Fibroblast of the aortic adventitia (primary cell): Measurements from ENCODE around the gene MACO1. TPM values are rescaled to one million over a fixed set of nuclear protein-coding genes. Genes with fewer than 3 reads are reported as not detected.

Experiments used
- DNase-seq: peaks from one replicate; pipeline ENCODE4 v3.0.0-alpha.2; 2010; ENCODE audit warnings: low read depth
- H3K4me3 ChIP-seq: 2 replicates; pipeline ENCODE4 v1.5.1; 2011; ENCODE audit warnings: low read depth, mild to moderate bottlenecking, control low read depth, low read length, moderate library complexity
- CTCF ChIP-seq: IDR thresholded peaks from 2 replicates; pipeline ENCODE4 v1.5.1; 2011; ENCODE audit warnings: mild to moderate bottlenecking, low read length, control low read depth, inconsistent platforms; ENCODE audit not compliant: insufficient read depth
- total RNA-seq: library from RNA; depleted of rRNA; stranded (reverse); fragments of >200 nt; gene quantifications from 2 replicates; pipeline ENCODE4 v1.2.3, GENCODE V29; 2012; ENCODE audit warnings: low replicate concordance

Gene MACO1
- total RNA-seq, 1 donor = 17.3 TPM

DNA sequence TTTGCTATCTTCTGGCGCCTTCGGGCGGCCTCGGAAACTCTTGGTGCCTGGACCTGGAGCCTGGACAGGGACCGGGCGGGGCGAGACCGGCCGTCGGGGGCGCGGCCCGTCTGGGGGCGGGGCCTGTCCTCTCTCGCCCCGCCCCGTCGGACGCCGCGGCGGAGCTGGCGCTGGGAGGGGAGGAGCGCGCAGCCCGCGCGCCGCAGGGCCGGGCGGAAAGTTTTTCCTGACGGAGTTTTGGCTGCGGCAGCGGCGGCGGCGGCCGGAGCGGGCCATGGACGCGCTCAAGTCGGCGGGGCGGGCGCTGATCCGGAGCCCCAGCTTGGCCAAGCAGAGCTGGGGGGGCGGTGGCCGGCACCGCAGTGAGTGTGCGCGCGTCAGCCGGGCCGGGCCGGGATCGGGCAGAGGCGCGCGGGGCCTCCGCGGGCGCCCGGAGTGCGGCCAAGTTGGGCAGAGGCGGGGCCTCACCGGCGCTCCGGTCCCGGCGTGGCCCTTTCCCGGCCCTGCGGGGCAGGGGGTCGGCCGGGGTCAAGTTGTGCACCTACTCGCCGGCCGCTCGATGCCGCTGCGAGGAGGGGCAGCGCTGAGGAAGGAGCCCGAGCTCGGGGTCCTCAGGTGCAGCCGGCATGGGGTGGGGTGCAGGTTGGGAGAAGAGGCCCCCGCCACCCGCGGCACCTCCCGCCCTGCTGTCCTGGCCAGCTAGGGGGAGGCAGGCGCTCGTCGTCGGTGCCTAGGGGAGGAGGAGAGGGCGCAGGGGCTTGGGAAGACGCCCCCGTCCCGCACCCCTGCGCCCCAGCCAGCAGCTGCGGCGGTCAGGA lies 112.9 kb downstream of the MACO1 start, which contains the start of gene LDLRAP1:
TSS of gene LDLRAP1 (plus strand) at position 182 of the 818 bp plus-strand sequence. CDS start at position 275, 93 bp downstream.
- DNase-seq = peak; percentile 68
- peak within 1 kb of the TSS; percentile 79 for H3K4me3 ChIP-seq
- TF ChIP-seq CTCF = no peak

DNA sequence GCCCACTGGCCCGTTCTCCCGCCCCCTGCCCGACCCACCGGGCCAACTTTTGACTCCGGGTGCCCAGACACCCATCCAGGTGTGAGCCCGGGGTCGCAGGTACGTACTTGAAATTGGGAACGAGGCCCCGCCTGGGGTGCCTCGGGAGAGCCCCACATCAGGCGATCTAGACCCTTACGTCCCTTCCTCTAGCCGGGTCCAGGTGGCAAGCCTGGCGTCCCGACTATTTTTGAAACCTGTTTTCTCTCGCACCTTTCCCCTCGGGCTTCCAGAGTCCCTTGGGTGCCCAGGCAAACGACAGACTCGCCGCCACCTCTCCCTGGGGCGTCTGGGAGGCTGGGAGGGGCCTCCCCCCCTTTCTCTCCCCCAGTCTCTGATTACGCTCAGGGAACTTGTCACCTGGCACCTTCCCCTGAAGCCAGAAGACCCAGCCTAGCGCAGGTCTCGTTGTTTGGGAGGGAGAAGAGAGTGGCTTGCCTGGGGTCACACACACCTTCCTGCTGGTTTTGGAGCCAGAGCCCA lies 113.6 kb downstream of the MACO1 start:
- H3K4me3 ChIP-seq = peak overlapping the region; percentile 79
- TF ChIP-seq CTCF = no peak
- DNase-seq = no peak

- DNase-seq = no peak
- H3K4me3 ChIP-seq = peak overlapping the region; percentile 79
- TF ChIP-seq CTCF = no peak
Observed at GRCh38 chr1:25544819-25545218, 114.1 kb downstream of the MACO1 start.

DNA sequence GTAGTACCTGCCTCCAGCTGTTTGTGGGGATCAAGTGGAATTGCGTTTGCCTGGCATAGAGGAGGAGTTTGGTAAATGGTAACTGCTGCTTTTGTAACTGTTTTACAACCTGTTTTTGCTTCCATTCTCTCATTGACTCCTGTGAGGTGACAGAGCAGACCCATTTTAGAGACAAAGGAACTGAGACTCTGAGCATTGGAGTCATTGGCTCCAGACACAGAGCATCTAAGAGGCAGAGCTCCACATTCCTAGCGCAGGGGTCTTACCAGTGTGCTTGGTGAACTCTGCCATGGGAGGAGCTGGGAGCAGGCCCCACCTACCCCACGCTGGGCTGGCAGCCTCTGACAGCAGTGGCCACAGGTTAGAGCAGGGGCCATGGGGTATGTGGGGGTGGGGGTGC lies 115.1 kb downstream of the MACO1 start:
- H3K4me3 ChIP-seq = no peak overlapping the region
- no peak for TF ChIP-seq CTCF
- DNase-seq = no peak

- no peak for TF ChIP-seq CTCF
- no peak for DNase-seq
- no peak overlapping the region for H3K4me3 ChIP-seq
Observed at GRCh38 chr1:25546193-25546592, 115.5 kb downstream of the MACO1 start.

GRCh38 chr1:25548601-25549000 lies 117.9 kb downstream of the MACO1 start:
- no peak for DNase-seq
- no peak overlapping the region for H3K4me3 ChIP-seq
- no peak for TF ChIP-seq CTCF
